CD4-positive, alpha-beta memory T cell (primary cell): ENCODE data around the gene UBTD2. TPM values are rescaled to one million over a fixed set of nuclear protein-coding genes. Genes with fewer than 3 reads are reported as not detected.
"Not testable (repeated sequence)": the region's sequence is repeated elsewhere in the genome, so short reads cannot be mapped to it uniquely, and the experiment has no call there.

Experiments
- CTCF ChIA-PET: fragments of 350-600 bp; sonication (Branson Sonifier 250); formaldehyde crosslinking; loops from one replicate; lab custom pipeline; 2021; ENCODE audit warnings: inconsistent platforms; ENCODE audit not compliant: partially characterized antibody; lab: Charles Lee
- POLR2A ChIA-PET: fragments of 350-600 bp; sonication (Branson Sonifier 250); formaldehyde crosslinking; loops from one replicate; lab custom pipeline; 2021; ENCODE audit not compliant: partially characterized antibody; lab: Charles Lee
- DNase-seq, 5 donors: peaks; one replicate each; pipeline versions ENCODE4 v3.0.0 to v3.0.0-alpha.2; 2020 to 2022; ENCODE audit warnings: mixed read lengths in 1 of 5
- H3K27ac ChIP-seq: one replicate; pipeline ENCODE4 v1.7.0; 2013; ENCODE audit warnings: low read depth, low read length
- H3K27me3 ChIP-seq: 2 replicates; pipeline ENCODE4 v1.7.0; 2013; ENCODE audit warnings: mild to moderate bottlenecking, low read length, moderate library complexity; ENCODE audit not compliant: insufficient read depth
- H3K36me3 ChIP-seq: 2 replicates; pipeline ENCODE4 v1.7.0; 2013; ENCODE audit warnings: mild to moderate bottlenecking, low read length, moderate library complexity; ENCODE audit not compliant: insufficient read depth
- H3K4me1 ChIP-seq: 2 replicates; pipeline ENCODE4 v1.7.0; 2013; ENCODE audit warnings: mild to moderate bottlenecking, low read length, moderate library complexity; ENCODE audit not compliant: insufficient read depth
- H3K4me3 ChIP-seq, 2 donors: one replicate each; pipeline ENCODE4 v1.7.0; 2013; ENCODE audit warnings: low read length in 2 of 2, mild to moderate bottlenecking in 1 of 2
- H3K9me3 ChIP-seq, 2 donors: one replicate each; pipeline ENCODE4 v1.7.0; 2013; ENCODE audit warnings: low read length in 2 of 2, control low read depth in 1 of 2; ENCODE audit not compliant: control insufficient read depth in 1 of 2
- H3K27ac Mint-ChIP-seq, 7 donors: one replicate each; pipeline ENCODE4 v1.8.0; 2020 to 2021; ENCODE audit warnings: mixed read lengths in 7 of 7, mild to moderate bottlenecking in 6 of 7, inconsistent platforms in 3 of 7, moderate library complexity in 3 of 7
- H3K27me3 Mint-ChIP-seq, 2 donors: one replicate each; pipeline ENCODE4 v1.8.0; 2020 to 2021; ENCODE audit warnings: mixed read lengths in 2 of 2
- H3K36me3 Mint-ChIP-seq, 2 donors: one replicate each; pipeline ENCODE4 v1.8.0; 2020 to 2021; ENCODE audit warnings: mixed read lengths in 2 of 2, inconsistent platforms in 1 of 2, mild to moderate bottlenecking in 1 of 2
- H3K4me1 Mint-ChIP-seq, 4 donors: one replicate each; pipeline ENCODE4 v1.8.0; 2020 to 2021; ENCODE audit warnings: mixed read lengths in 4 of 4, mild to moderate bottlenecking in 1 of 4
- H3K4me3 Mint-ChIP-seq, 8 donors: one replicate each; pipeline ENCODE4 v1.8.0; 2020 to 2021; ENCODE audit warnings: mixed read lengths in 8 of 8, mild to moderate bottlenecking in 7 of 8, moderate library complexity in 6 of 8, inconsistent platforms in 3 of 8
- H3K9me3 Mint-ChIP-seq, 8 donors: one replicate each; pipeline ENCODE4 v1.8.0; 2020 to 2021; ENCODE audit warnings: mixed read lengths in 8 of 8, mild to moderate bottlenecking in 5 of 8, inconsistent platforms in 3 of 8, moderate library complexity in 1 of 8
- intact Hi-C: fragments of 100-400 bp; cut with micrococcal nuclease; formaldehyde crosslinking; loops from one replicate; pipeline ENCODE4 v1.15.1; 2023
- polyA plus RNA-seq, 2 donors: library from polyadenylated mRNA; unstranded; fragments of 300-500 nt; fragmentation: Illumina TruSeq; gene quantifications; one replicate each; pipeline ENCODE4 v1.2.3, GENCODE V29; 2021
- total RNA-seq, 2 experiments: library from RNA; stranded (reverse); gene quantifications; one replicate each; pipeline ENCODE4 v1.2.3, GENCODE V29; 2021

Gene UBTD2, protein sequence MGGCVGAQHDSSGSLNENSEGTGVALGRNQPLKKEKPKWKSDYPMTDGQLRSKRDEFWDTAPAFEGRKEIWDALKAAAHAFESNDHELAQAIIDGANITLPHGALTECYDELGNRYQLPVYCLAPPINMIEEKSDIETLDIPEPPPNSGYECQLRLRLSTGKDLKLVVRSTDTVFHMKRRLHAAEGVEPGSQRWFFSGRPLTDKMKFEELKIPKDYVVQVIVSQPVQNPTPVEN
- total RNA-seq = 1 to 10 TPM; 6.3 TPM
- 1 to 10 TPM; 2.2 to 5.8 TPM for polyA plus RNA-seq

- no peaks in the 10 kb centered on the region for H3K27me3 ChIP-seq
- Mint-ChIP-seq H3K27ac (peak within 1 kb of the TSS; percentile 80 to 96 (median 87)), H3K4me1 (peaks cover 14 to 34% (median 21%) of the 10 kb centered on the region in 4 donors), H3K9me3 (no peaks in the 10 kb centered on the region), H3K4me3 (peak within 1 kb of the TSS; percentile 89 to 93 (median 91)), H3K36me3 (peaks cover 0 to 4% of the 10 kb centered on the region in 2 donors), H3K27me3 (no peaks in the 10 kb centered on the region)
- no peaks in the 10 kb centered on the region for H3K36me3 ChIP-seq
- DNase-seq = peak; percentile 72 to 82 (median 76)
- peaks cover 26% of the 10 kb centered on the region for H3K4me1 ChIP-seq
- CTCF ChIA-PET = interaction anchor here (0.9 to 2.9 kb wide), 12 partner anchors 9 to 374 kb away, joined by 3 to 34 read pairs (median 6); partner anchors contain the start of genes FBXW11 and STK10
- intact Hi-C loops = loop anchor here (1.0 to 5.0 kb wide), 5 partner anchors 177 to 1334 kb away; partner anchors contain the start of genes BOD1 and NPM1
- peak within 1 kb of the TSS; percentile 62 for H3K27ac ChIP-seq
- H3K9me3 ChIP-seq = no peaks in the 10 kb centered on the region
- peak within 1 kb of the TSS; percentile 47 to 71 for H3K4me3 ChIP-seq
- POLR2A ChIA-PET = interaction anchor here (1.0 to 1.9 kb wide), 9 partner anchors 9 to 277 kb away, joined by 3 to 11 read pairs (median 4); partner anchors contain the start of genes FBXW11 and STK10
Observed at GRCh38 chr5:172283020-172283861, at the start of gene UBTD2. Gene UBTD2 (minus strand): TSS chr5:172283764. CDS start chr5:172283665, 99 bp downstream.

DNA sequence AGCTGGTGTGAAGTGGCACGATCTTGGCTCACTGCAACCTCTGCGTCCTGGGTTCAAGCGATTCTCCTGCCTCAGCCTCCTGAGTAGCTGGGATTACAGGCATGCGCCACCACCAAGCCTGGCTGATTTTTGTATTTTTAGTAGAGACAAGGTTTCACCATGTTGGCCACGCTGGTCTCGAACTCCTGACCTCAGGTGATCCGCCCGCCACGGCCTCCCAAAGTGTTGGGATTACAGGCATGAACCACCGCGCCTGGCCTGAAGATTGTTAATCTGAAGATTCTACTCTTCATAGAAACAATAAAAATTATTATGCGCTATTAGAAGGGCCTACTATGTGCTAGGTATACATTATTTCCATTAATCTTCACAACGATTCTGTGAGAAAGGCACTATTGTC is 43.3 kb upstream of the UBTD2 start:
- H3K36me3 Mint-ChIP-seq, POLR2A ChIA-PET, H3K4me1 ChIP-seq, H3K27ac Mint-ChIP-seq, H3K9me3 ChIP-seq, H3K4me3 ChIP-seq, H3K36me3 ChIP-seq, H3K27me3 Mint-ChIP-seq, DNase-seq, intact Hi-C loops, H3K4me3 Mint-ChIP-seq, H3K9me3 Mint-ChIP-seq, H3K27ac ChIP-seq, H3K4me1 Mint-ChIP-seq, H3K27me3 ChIP-seq, CTCF ChIA-PET: not testable (repeated sequence)

- POLR2A ChIA-PET = no interaction called here
- Mint-ChIP-seq H3K4me1 (no peaks in the 10 kb centered on the region), H3K4me3 (no peak overlapping the region), H3K36me3 (no peaks in the 10 kb centered on the region), H3K9me3 (peaks cover 0 to 2% (median 0%) of the 10 kb centered on the region in 8 donors), H3K27ac (no peak overlapping the region), H3K27me3 (peaks cover 2 to 3% of the 10 kb centered on the region in 2 donors)
- H3K4me1 ChIP-seq = no peaks in the 10 kb centered on the region
- no peaks in the 10 kb centered on the region for H3K9me3 ChIP-seq
- no peak overlapping the region for H3K4me3 ChIP-seq
- no peak for DNase-seq
- no peaks in the 10 kb centered on the region for H3K36me3 ChIP-seq
- intact Hi-C loops = no loop called here
- CTCF ChIA-PET = no interaction called here
- H3K27ac ChIP-seq = no peak overlapping the region
- no peaks in the 10 kb centered on the region for H3K27me3 ChIP-seq
Observed at GRCh38 chr5:172325452-172325851, 41.9 kb upstream of the UBTD2 start.

GRCh38 chr5:172322028-172322965 is 38.7 kb upstream of the UBTD2 start:
- Histone ChIP-seq H3K36me3 (no peaks in the 10 kb centered on the region), H3K9me3 (no peaks in the 10 kb centered on the region), H3K27ac (no peak overlapping the region), H3K4me3 (no peak overlapping the region), H3K4me1 (no peaks in the 10 kb centered on the region), H3K27me3 (no peaks in the 10 kb centered on the region)
- peaks cover 0 to 2% (median 0%) of the 10 kb centered on the region in 8 donors for H3K9me3 Mint-ChIP-seq
- intact Hi-C loops = no loop called here
- H3K4me3 Mint-ChIP-seq = no peak overlapping the region
- peaks cover 0 to 1% (median 0%) of the 10 kb centered on the region in 4 donors for H3K4me1 Mint-ChIP-seq
- H3K27me3 Mint-ChIP-seq = peaks cover 0 to 3% of the 10 kb centered on the region in 2 donors
- no peak for DNase-seq
- ChIA-PET CTCF (no interaction called here), POLR2A (no interaction called here)
- H3K36me3 Mint-ChIP-seq = no peaks in the 10 kb centered on the region
- peak overlapping the region in 1 of 7 donors; percentile 68 for H3K27ac Mint-ChIP-seq

GRCh38 chr5:172321593-172321992 is 38.0 kb upstream of the UBTD2 start:
- Mint-ChIP-seq H3K4me1 (peaks cover 0 to 1% (median 0%) of the 10 kb centered on the region in 4 donors), H3K36me3 (no peaks in the 10 kb centered on the region), H3K9me3 (peaks cover 0 to 2% (median 0%) of the 10 kb centered on the region in 8 donors), H3K4me3 (no peak overlapping the region), H3K27ac (no peak overlapping the region), H3K27me3 (peaks cover 1 to 3% of the 10 kb centered on the region in 2 donors)
- H3K4me1 ChIP-seq = no peaks in the 10 kb centered on the region
- H3K36me3 ChIP-seq = no peaks in the 10 kb centered on the region
- POLR2A ChIA-PET = no interaction called here
- H3K4me3 ChIP-seq = no peak overlapping the region
- H3K27ac ChIP-seq = no peak overlapping the region
- no peaks in the 10 kb centered on the region for H3K27me3 ChIP-seq
- CTCF ChIA-PET = no interaction called here
- intact Hi-C loops = no loop called here
- no peak for DNase-seq
- H3K9me3 ChIP-seq = no peaks in the 10 kb centered on the region

GRCh38 chr5:172319708-172320441 is 36.3 kb upstream of the UBTD2 start:
- no peaks in the 10 kb centered on the region for H3K4me1 ChIP-seq
- H3K27ac Mint-ChIP-seq = peak overlapping the region in 2 of 7 donors; percentile 42 to 53
- DNase-seq = no peak
- peaks cover 0 to 1% (median 0%) of the 10 kb centered on the region in 4 donors for H3K4me1 Mint-ChIP-seq
- H3K9me3 ChIP-seq = no peaks in the 10 kb centered on the region
- H3K27me3 Mint-ChIP-seq = peaks cover 0 to 1% of the 10 kb centered on the region in 2 donors
- intact Hi-C loops = no loop called here
- ChIA-PET POLR2A (interaction anchor here (0.5 kb wide), 1 partner anchor 207 kb away, joined by 3 read pairs; no protein-coding TSS in a partner anchor), CTCF (no interaction called here)
- H3K4me3 Mint-ChIP-seq = no peak overlapping the region
- no peaks in the 10 kb centered on the region for H3K36me3 Mint-ChIP-seq
- H3K36me3 ChIP-seq = no peaks in the 10 kb centered on the region
- no peak overlapping the region for H3K4me3 ChIP-seq
- H3K9me3 Mint-ChIP-seq = peaks cover 0 to 2% (median 0%) of the 10 kb centered on the region in 8 donors
- no peak overlapping the region for H3K27ac ChIP-seq
- no peaks in the 10 kb centered on the region for H3K27me3 ChIP-seq
